GM12872 (cell line): ENCODE data around the gene TMEM163.

Experiments used
- CTCF ChIP-seq: IDR thresholded peaks from 3 replicates; pipeline ENCODE4 v1.5.1; 2011; ENCODE audit warnings: low read depth, mild to moderate bottlenecking, low read length, moderate library complexity; ENCODE audit not compliant: insufficient read depth

The TMEM163 gene

GRCh38 chr2:134703426-134703825 lies 15.4 kb downstream of the TMEM163 start:
- no peak for TF ChIP-seq CTCF

GRCh38 chr2:134700730-134701129 lies 18.1 kb downstream of the TMEM163 start:
- TF ChIP-seq CTCF = no peak

GRCh38 chr2:134694411-134694810 lies 24.4 kb downstream of the TMEM163 start:
- TF ChIP-seq CTCF = no peak

GRCh38 chr2:134693359-134694330 lies 25.2 kb downstream of the TMEM163 start:
- TF ChIP-seq CTCF = no peak

GRCh38 chr2:134692499-134692898 lies 26.3 kb downstream of the TMEM163 start:
- peak; percentile 45; the same call in 2 of the 3 replicates for TF ChIP-seq CTCF

GRCh38 chr2:134690629-134691215 lies 28.1 kb downstream of the TMEM163 start:
- TF ChIP-seq CTCF = no peak

- TF ChIP-seq CTCF = no peak
Observed at GRCh38 chr2:134689315-134689714, 29.5 kb downstream of the TMEM163 start.
